HT-29 (cell line): Measurements from ENCODE around the gene GNAI2. TPM values are rescaled to one million over a fixed set of nuclear protein-coding genes. Genes with fewer than 3 reads are reported as not detected.

ENCODE experiments used
- DNase-seq: peaks from one replicate; pipeline ENCODE4 v3.0.0-alpha.2; 2015; ENCODE audit warnings: low spot score
- small RNA-seq: library from RNA; depleted of rRNA; stranded (forward); fragments of <200 nt; gene quantifications from one replicate; pipeline ENCODE3, GENCODE V24; 2014
- total RNA-seq: library from RNA; depleted of rRNA; stranded (reverse); fragments of >200 nt; shearing (Covaris generic); gene quantifications from 2 replicates; pipeline ENCODE4 v1.2.3, GENCODE V29; 2014; rRNA removed

Gene GNAI2
- total RNA-seq, 1 experiment from 2014 or later = 167 TPM

GRCh38 chr3:50297896-50298725 is 62.1 kb downstream of the GNAI2 start:
- no peak for DNase-seq

- peak; percentile 96 for DNase-seq
These were observed 63.0 kb downstream of the GNAI2 start, which contains the start of the genes HYAL3 and NAA80 for GRCh38 chr3:50298836-50299637. Gene HYAL3 (minus strand): TSS chr3:50299405. CDS start chr3:50295602, 3,803 bp downstream. Gene NAA80 (minus strand): TSS chr3:50299405. CDS start chr3:50297463, 1,942 bp downstream.

- no peak for DNase-seq
These were observed 63.6 kb downstream of the GNAI2 start for GRCh38 chr3:50299638-50299928.

GRCh38 chr3:50299929-50300680 is 64.1 kb downstream of the GNAI2 start:
- peak; percentile 28 for DNase-seq

GRCh38 chr3:50300681-50301254 is 64.8 kb downstream of the GNAI2 start:
- no peak for DNase-seq

- DNase-seq = no peak
These were observed 66.3 kb downstream of the GNAI2 start for GRCh38 chr3:50302095-50303012.

- peak; percentile 29 for DNase-seq
These were observed 67.2 kb downstream of the GNAI2 start, which contains the start of gene HYAL1 for GRCh38 chr3:50303013-50303815. Gene HYAL1 (minus strand): TSS chr3:50303574. CDS start chr3:50302956, 618 bp downstream.

GRCh38 chr3:50304601-50305000 is 68.6 kb downstream of the GNAI2 start:
- DNase-seq = no peak

Small RNA genes within 50 kb of the gene (small RNA-seq; reads per million reads assigned to genes)
- not detected for gene MIR5787

Other genes starting within 250 kb of the GNAI2 start
- 33.5 and 35.8 TPM in 2 replicates for gene RBM5, start 147.3 kb upstream of the GNAI2 start, total RNA-seq
- gene SEMA3F, start 80.9 kb upstream of the GNAI2 start, total RNA-seq = 14.6 and 16.5 TPM in 2 replicates
- 0.18 TPM in 1 of 2 replicates, not detected in the other for gene GNAT1, start 44.6 kb upstream of the GNAI2 start, total RNA-seq
- gene SLC38A3, start 30.9 kb upstream of the GNAI2 start, total RNA-seq = 0.70 TPM in 1 of 2 replicates, not detected in the other
- 87.7 and 94.2 TPM in 2 replicates for gene SEMA3B, start 32.9 kb downstream of the GNAI2 start, total RNA-seq
- gene LSMEM2, start 42.9 kb downstream of the GNAI2 start, total RNA-seq = not detected in 2 replicates
- 175 and 177 TPM in 2 replicates for gene IFRD2, start 56.2 kb downstream of the GNAI2 start, total RNA-seq
- gene HYAL3, start 63.2 kb downstream of the GNAI2 start, total RNA-seq = 8.3 and 12.7 TPM in 2 replicates
- gene NAA80, start 63.2 kb downstream of the GNAI2 start, total RNA-seq = 14.2 and 15.3 TPM in 2 replicates
- 1.4 and 1.6 TPM in 2 replicates for gene HYAL1, start 67.4 kb downstream of the GNAI2 start, total RNA-seq
- gene HYAL2, start 86.5 kb downstream of the GNAI2 start, total RNA-seq = 81.4 and 82.6 TPM in 2 replicates
- 66.8 and 69.2 TPM in 2 replicates for gene TUSC2, start 92.0 kb downstream of the GNAI2 start, total RNA-seq
- gene RASSF1, start 104.6 kb downstream of the GNAI2 start, total RNA-seq = 24.2 and 30.2 TPM in 2 replicates
- gene ZMYND10, start 109.5 kb downstream of the GNAI2 start, total RNA-seq = 0.48 TPM in 1 of 2 replicates, not detected in the other
- 30.0 and 30.7 TPM in 2 replicates for gene NPRL2, start 114.6 kb downstream of the GNAI2 start, total RNA-seq
- 42.5 and 46.0 TPM in 2 replicates for gene CYB561D2, start 114.7 kb downstream of the GNAI2 start, total RNA-seq
- 35.8 and 36.2 TPM in 2 replicates for gene TMEM115, start 123.3 kb downstream of the GNAI2 start, total RNA-seq